ENCODE data around the gene RASGRP4. TPM values are rescaled to one million over a fixed set of nuclear protein-coding genes. Genes with fewer than 3 reads are reported as not detected.

Gene RASGRP4
- polyA plus RNA-seq, 3 donors, result 30.2 to 141 (median 50.3) TPM

DNA sequence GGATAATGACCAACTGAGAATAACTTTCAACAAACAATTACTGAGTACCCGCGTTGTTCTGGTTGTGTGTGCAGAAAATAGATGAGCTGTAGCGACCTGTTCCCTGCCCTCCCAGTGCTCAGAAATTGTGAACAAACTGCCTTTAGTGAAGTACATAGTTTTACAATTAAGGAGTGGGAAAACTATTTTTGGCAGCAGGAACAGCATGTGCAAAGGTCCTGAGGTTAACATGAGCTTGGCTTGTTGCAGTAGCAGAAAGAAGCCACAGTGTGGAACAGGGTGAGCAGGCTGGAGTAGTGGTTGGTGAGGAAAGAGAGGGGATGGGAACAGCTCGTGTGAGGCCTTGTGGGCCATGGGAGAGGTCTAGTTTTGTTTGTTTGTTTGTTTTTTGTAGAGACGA lies 23.5 kb upstream of the RASGRP4 start:
- no peak overlapping the region for H3K27ac ChIP-seq (ENCODE audit: low read depth in 1 of 2, low read length in 2 of 2)
- peaks cover 0 to 7% (median 2%) of the 10 kb centered on the region in 7 donors for H3K9me3 Mint-ChIP-seq
- H3K27ac Mint-ChIP-seq, result no peak overlapping the region
- H3K9ac ChIP-seq (ENCODE audit: insufficient read depth, low read length, poor library complexity, severe bottlenecking), result no peak overlapping the region
- no peaks in the 10 kb centered on the region for H3K36me3 ChIP-seq (replicated peaks in 1 of 2; ENCODE audit: control insufficient read depth in 1 of 2, insufficient read depth in 2 of 2, low read length in 2 of 2)
- H3K4me3 Mint-ChIP-seq, result no peak overlapping the region
- H3K27me3 ChIP-seq (ENCODE audit: control insufficient read depth in 2 of 2, insufficient read depth in 2 of 2, low read length in 2 of 2), result no peaks in the 10 kb centered on the region
- 100% methylated on average over 1 of the region's 5 CpGs for WGBS (ENCODE audit: insufficient coverage)
- H2AFZ ChIP-seq (ENCODE audit: insufficient read depth, low read depth, low read length, poor library complexity, severe bottlenecking), result no peak overlapping the region
- H3K4me2 ChIP-seq (replicated peaks; ENCODE audit: extremely low read depth, low read length, poor library complexity, severe bottlenecking), result no peak overlapping the region
- no peaks in the 10 kb centered on the region for H3K79me2 ChIP-seq (ENCODE audit: insufficient read depth, low read length)
- no peaks in the 10 kb centered on the region for H4K20me1 ChIP-seq (ENCODE audit: insufficient read depth, low read length)
- H3K9me3 ChIP-seq (replicated peaks in 1 of 2; ENCODE audit: control insufficient read depth in 1 of 2, insufficient read depth in 1 of 2, low read length in 2 of 2), result no peaks in the 10 kb centered on the region
- intact Hi-C loops (cut with micrococcal nuclease), result no loop called here
- no peak for DNase-seq
- no peak overlapping the region for H3K4me3 ChIP-seq (replicated peaks in 1 of 3; ENCODE audit: low read depth in 2 of 3, low read length in 3 of 3)
- no peaks in the 10 kb centered on the region for H3K4me1 Mint-ChIP-seq
- H3K27me3 Mint-ChIP-seq (ENCODE audit: low read depth in 3 of 3), result peaks cover 2 to 3% (median 3%) of the 10 kb centered on the region in 3 donors
- TF ChIP-seq, protein P1, sequence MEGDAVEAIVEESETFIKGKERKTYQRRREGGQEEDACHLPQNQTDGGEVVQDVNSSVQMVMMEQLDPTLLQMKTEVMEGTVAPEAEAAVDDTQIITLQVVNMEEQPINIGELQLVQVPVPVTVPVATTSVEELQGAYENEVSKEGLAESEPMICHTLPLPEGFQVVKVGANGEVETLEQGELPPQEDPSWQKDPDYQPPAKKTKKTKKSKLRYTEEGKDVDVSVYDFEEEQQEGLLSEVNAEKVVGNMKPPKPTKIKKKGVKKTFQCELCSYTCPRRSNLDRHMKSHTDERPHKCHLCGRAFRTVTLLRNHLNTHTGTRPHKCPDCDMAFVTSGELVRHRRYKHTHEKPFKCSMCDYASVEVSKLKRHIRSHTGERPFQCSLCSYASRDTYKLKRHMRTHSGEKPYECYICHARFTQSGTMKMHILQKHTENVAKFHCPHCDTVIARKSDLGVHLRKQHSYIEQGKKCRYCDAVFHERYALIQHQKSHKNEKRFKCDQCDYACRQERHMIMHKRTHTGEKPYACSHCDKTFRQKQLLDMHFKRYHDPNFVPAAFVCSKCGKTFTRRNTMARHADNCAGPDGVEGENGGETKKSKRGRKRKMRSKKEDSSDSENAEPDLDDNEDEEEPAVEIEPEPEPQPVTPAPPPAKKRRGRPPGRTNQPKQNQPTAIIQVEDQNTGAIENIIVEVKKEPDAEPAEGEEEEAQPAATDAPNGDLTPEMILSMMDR (IDR thresholded peaks at IDR 0.05), result no peak
- H3K4me1 ChIP-seq (ENCODE audit: control insufficient read depth in 1 of 2, insufficient read depth in 2 of 2, low read length in 2 of 2), result no peaks in the 10 kb centered on the region
- no peaks in the 10 kb centered on the region for H3K36me3 Mint-ChIP-seq

DNA sequence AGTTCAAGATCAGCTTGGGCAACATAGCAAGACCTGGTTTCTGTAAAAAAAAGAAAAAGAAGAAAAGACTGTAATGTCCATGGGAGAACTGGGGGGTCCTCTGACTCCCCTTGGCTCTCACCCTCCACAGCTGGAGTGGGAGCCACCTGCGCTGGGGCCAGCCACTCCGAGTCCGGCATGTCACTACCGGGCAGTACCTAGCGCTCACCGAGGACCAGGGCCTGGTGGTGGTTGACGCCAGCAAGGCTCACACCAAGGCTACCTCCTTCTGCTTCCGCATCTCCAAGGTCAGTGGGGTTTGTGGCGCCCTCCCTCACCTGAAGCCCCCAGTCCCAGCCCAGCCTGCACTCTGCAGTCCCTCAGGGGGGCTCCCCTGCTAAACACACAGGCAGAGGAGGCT lies 22.2 kb upstream of the RASGRP4 start:
- Mint-ChIP-seq H3K27me3 (ENCODE audit: low read depth in 3 of 3) (peaks cover 3 to 8% (median 3%) of the 10 kb centered on the region in 3 donors), H3K27ac (no peak overlapping the region), H3K4me3 (no peak overlapping the region), H3K36me3 (no peaks in the 10 kb centered on the region), H3K4me1 (no peaks in the 10 kb centered on the region), H3K9me3 (peaks cover 0 to 7% (median 0%) of the 10 kb centered on the region in 7 donors)
- Histone ChIP-seq H3K4me2 (replicated peaks; ENCODE audit: extremely low read depth, low read length, poor library complexity, severe bottlenecking) (no peak overlapping the region), H3K36me3 (replicated peaks in 1 of 2; ENCODE audit: control insufficient read depth in 1 of 2, insufficient read depth in 2 of 2, low read length in 2 of 2) (no peaks in the 10 kb centered on the region), H3K27ac (ENCODE audit: low read depth in 1 of 2, low read length in 2 of 2) (no peak overlapping the region), H3K9me3 (replicated peaks in 1 of 2; ENCODE audit: control insufficient read depth in 1 of 2, insufficient read depth in 1 of 2, low read length in 2 of 2) (no peaks in the 10 kb centered on the region), H4K20me1 (ENCODE audit: insufficient read depth, low read length) (no peaks in the 10 kb centered on the region), H3K27me3 (ENCODE audit: control insufficient read depth in 2 of 2, insufficient read depth in 2 of 2, low read length in 2 of 2) (no peaks in the 10 kb centered on the region), H3K4me3 (replicated peaks in 1 of 3; ENCODE audit: low read depth in 2 of 3, low read length in 3 of 3) (no peak overlapping the region), H2AFZ (ENCODE audit: insufficient read depth, low read depth, low read length, poor library complexity, severe bottlenecking) (no peak overlapping the region), H3K9ac (ENCODE audit: insufficient read depth, low read length, poor library complexity, severe bottlenecking) (no peak overlapping the region), H3K4me1 (ENCODE audit: control insufficient read depth in 1 of 2, insufficient read depth in 2 of 2, low read length in 2 of 2) (no peaks in the 10 kb centered on the region), H3K79me2 (ENCODE audit: insufficient read depth, low read length) (no peaks in the 10 kb centered on the region)
- DNase-seq, result no peak
- WGBS (ENCODE audit: insufficient coverage), result 95% methylated on average over 7 of the region's 9 CpGs
- intact Hi-C loops (cut with micrococcal nuclease), result no loop called here
- TF ChIP-seq, protein P1 (IDR thresholded peaks at IDR 0.05), result no peak

Data from CD14-positive monocyte (primary cell).